IPS-NIHi11 (cell line): ENCODE data around the gene RYR2.
A peak's percentile ranks its signal among the peaks of the same experiment; 100 is the strongest.

ENCODE experiments used
- DNase-seq: peaks from one replicate; pipeline ENCODE4 v3.0.0; 2012; ENCODE audit warnings: mixed read lengths, low spot score

Gene RYR2

GRCh38 chr1:237032029-237032428, 10.0 kb upstream of the RYR2 start:
- DNase-seq, result peak; percentile 38

GRCh38 chr1:237033061-237033460, 8.9 kb upstream of the RYR2 start:
- no peak for DNase-seq

- DNase-seq, result no peak
Measured at GRCh38 chr1:237033804-237034203, 8.2 kb upstream of the RYR2 start.

DNA sequence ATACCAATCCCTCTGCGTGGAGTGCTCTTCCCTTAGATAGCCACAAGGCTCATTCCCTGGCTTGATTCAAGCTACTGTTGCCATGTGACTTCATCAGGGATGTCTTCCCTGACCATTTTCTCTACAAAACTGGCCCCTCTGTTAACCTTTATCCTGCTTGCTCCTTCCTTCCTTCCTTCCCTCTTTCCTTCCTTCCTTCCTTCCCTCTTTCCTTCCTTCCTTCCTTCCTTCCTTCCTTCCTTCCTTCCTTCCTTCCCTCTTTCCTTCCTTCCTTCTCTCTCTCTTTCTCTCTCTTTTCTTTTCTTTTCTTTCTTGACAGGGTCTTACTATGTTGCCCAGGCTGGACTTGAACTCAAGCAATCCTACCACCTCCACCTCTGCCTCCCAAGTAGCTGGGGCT, 6.2 kb upstream of the RYR2 start:
- no peak for DNase-seq

DNA sequence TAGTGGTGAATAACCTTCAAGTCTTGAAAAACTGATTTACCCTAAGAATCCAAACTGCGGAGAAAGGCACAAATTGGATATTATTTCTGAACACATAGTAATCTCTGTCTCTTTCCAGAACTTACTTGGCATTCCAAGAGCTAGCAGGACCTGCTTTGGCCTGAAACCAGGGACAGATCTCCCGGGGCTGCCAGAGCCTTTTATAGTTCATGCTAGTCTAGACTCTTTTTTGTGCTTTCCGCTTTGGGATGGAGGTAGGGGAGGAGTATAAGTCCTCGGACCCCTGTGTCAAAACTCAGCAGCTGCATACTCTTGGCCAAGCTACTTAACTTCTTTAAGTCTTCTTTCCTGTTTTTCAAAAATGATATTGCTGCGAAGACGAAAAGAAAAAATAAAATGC, 3.8 kb upstream of the RYR2 start:
- DNase-seq, result no peak

DNA sequence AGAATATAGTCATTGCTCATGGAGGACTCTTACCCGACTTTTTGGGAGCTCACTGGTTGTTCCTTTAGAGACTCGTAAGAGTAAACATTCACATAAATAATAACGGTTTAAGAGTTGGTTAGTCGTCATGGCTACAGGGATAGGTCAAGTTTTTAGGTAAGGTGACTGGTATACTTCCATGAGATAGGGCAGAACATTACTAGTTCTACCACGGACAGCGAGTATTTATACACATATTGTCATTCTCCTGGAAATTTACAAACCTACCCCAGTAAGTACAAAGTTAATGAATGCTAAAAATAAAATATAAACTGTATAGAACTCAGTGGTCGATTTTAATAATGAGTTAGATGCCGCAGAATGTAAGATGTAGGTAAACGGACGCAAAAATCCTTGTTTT, 1.2 kb upstream of the RYR2 start:
- DNase-seq, result no peak

DNA sequence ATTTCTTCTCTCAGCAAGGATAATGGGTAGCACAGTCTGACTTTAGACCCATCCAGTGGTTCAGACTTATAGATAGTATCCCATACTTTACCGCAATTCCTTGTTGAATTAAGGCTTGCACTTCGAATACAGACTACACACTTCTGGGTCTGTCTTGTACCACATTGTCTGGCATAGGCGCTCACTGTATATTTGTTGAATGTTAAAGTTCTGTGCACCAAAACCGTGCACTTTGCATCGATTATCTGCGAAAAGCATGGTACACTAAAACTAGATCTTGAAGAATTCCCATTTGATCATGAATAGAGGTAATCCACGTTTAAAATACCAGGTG, 556 bp upstream of the RYR2 start:
- DNase-seq, result no peak

- no peak for DNase-seq
Measured at GRCh38 chr1:237042526-237042891, 525 bp downstream of the RYR2 start.

GRCh38 chr1:237042892-237043576, 1.1 kb downstream of the RYR2 start:
- no peak for DNase-seq

GRCh38 chr1:237043846-237044636, 2.1 kb downstream of the RYR2 start:
- DNase-seq, result no peak

GRCh38 chr1:237045278-237046016, 3.5 kb downstream of the RYR2 start:
- peak; percentile 33 for DNase-seq

DNA sequence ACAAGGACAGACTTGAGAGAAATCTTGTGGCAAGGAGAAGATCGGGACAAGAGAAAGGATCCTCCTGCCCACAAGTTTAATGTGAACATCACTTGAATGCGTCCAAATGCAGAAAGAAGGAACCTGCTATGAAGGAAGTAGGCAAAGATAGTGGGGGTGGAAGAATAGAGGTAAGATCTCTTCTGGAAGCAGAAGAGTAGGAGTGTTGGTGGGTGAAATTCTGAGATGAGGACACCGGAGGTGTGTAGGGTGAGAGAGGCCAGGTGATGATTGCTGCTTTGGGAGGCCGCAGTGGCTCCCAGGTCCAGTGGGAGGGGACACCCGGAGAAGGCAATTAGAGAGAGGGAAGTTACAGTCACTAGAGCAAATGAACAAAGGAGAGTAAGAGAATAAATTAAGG, 6.8 kb downstream of the RYR2 start:
- no peak for DNase-seq

GRCh38 chr1:237050185-237050584, 8.2 kb downstream of the RYR2 start:
- no peak for DNase-seq

- DNase-seq, result no peak
Measured at GRCh38 chr1:237050915-237051314, 8.9 kb downstream of the RYR2 start.

GRCh38 chr1:237054313-237054712, 12.3 kb downstream of the RYR2 start:
- DNase-seq, result no peak

GRCh38 chr1:237058470-237058869, 16.5 kb downstream of the RYR2 start:
- DNase-seq, result no peak

GRCh38 chr1:237059244-237059643, 17.3 kb downstream of the RYR2 start:
- DNase-seq, result no peak

DNA sequence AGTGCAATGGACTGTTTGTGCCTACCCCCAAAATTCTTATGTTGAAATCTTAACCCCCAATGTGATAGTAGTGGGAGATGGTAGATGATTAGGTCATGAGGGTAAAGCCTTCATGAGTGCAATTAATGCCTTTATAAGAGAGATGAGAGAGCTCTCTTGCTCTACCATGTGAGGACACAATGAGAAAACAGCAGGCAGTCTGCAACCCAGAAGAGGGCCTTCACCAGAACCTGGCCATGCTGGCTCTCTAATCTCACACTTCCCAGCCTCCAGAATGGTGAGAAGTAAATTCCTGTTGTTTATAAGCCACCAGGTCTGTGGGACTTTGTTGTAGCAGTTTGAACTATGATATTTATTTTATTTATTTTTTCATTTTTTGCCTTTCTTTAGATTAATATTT, 21.0 kb downstream of the RYR2 start:
- no peak for DNase-seq

DNA sequence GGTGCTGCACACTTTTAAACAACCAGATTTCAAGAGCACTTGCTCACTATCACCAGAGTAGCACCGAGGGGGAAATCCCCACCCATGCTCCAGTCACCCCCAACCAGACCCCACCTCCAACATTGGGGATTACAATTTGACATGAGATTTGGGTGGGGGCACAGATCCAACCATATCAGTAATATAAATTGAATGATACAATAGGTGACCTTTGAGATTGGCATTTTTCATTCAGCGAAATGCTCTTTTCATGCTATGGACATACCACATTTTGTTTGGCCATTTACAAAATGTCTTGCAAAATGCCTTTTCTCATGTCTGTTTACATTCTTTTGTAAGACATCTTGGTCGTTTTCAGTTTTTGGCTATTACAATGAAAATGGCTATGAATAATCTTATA, 23.9 kb downstream of the RYR2 start:
- no peak for DNase-seq

DNA sequence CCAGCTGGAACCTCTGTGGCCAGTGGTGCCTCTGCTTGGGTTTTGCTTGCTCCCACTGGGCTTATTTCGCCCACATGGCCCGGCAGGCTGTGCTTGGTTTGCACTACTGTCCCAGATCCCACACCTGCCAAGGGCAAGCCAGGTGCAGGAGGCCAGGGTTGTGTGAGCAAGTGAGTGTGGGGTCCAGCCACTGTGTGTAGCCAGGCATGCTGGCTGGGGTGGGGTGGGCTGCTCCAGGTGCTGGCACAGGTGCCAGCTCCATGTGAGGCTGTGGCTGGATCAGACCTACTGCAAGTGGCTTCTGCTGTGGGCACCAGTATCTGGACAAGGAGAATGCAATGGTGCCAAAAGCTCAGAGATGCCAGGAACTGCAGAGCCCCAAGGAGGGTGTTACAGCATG, 28.5 kb downstream of the RYR2 start:
- no peak for DNase-seq

- DNase-seq, result no peak
Measured at GRCh38 chr1:237071641-237072420, 29.8 kb downstream of the RYR2 start.

GRCh38 chr1:237074371-237075117, 32.6 kb downstream of the RYR2 start:
- DNase-seq, result no peak
